GM23248 (cell line): Measurements from ENCODE around the gene VEZT.

Source experiments
- EZH2 ChIP-seq: fragments of 200-600 bp; sonication (generic); IDR thresholded peaks from 2 replicates; pipeline ENCODE4 v1.6.1; 2018; ENCODE audit warnings: antibody characterized with exemption, mild to moderate bottlenecking; ENCODE audit not compliant: insufficient read depth, poor library complexity, severe bottlenecking
- EZH2phosphoT487 ChIP-seq: fragments of 200-600 bp; sonication (generic); IDR thresholded peaks from 2 replicates; pipeline ENCODE4 v1.6.1; 2018; ENCODE audit warnings: antibody characterized with exemption, moderate library complexity, mild to moderate bottlenecking, low read depth; ENCODE audit not compliant: insufficient read depth

GRCh38 chr12:95181103-95181502 lies 36.5 kb upstream of the VEZT start:
- TF ChIP-seq EZH2 (no peak), EZH2phosphoT487 (no peak)
